SKM-1 (cell line): ENCODE data around the gene TNFRSF8.
"Not testable (repeated sequence)": the region's sequence is repeated elsewhere in the genome, so short reads cannot be mapped to it uniquely, and the experiment has no call there.

ENCODE experiments used
- DNase-seq: peaks from one replicate; lab custom pipeline; 2025; ENCODE audit not compliant: unreplicated experiment; lab: John Stamatoyannopoulos, UW

Gene TNFRSF8

GRCh38 chr1:12063141-12064072 is at the start of gene TNFRSF8:
TSS of gene TNFRSF8 (plus strand) at chr1:12063303. CDS start at chr1:12063599, 296 bp downstream.
- no peak for DNase-seq

GRCh38 chr1:12014141-12014991 is 48.7 kb upstream of the TNFRSF8 start:
- DNase-seq = no peak

GRCh38 chr1:12015001-12015491 is 48.1 kb upstream of the TNFRSF8 start:
- DNase-seq = no peak

GRCh38 chr1:12015499-12015898 is 47.6 kb upstream of the TNFRSF8 start:
- no peak for DNase-seq

- no peak for DNase-seq
Measured at GRCh38 chr1:12016182-12016581, 46.9 kb upstream of the TNFRSF8 start.

- DNase-seq = peak; percentile 66
Measured at GRCh38 chr1:12019858-12020509, 43.1 kb upstream of the TNFRSF8 start.

- no peak for DNase-seq
Measured at GRCh38 chr1:12021616-12022015, 41.5 kb upstream of the TNFRSF8 start.

GRCh38 chr1:12022036-12022435 is 41.1 kb upstream of the TNFRSF8 start:
- DNase-seq = no peak

- no peak for DNase-seq
Measured at GRCh38 chr1:12026586-12026985, 36.5 kb upstream of the TNFRSF8 start.

GRCh38 chr1:12028248-12028647 is 34.9 kb upstream of the TNFRSF8 start:
- no peak for DNase-seq

- no peak for DNase-seq
Measured at GRCh38 chr1:12028957-12029511, 34.1 kb upstream of the TNFRSF8 start.

- no peak for DNase-seq
Measured at GRCh38 chr1:12029720-12030339, 33.3 kb upstream of the TNFRSF8 start.

GRCh38 chr1:12031039-12031980 is 31.8 kb upstream of the TNFRSF8 start:
- DNase-seq = no peak

GRCh38 chr1:12032161-12032621 is 30.9 kb upstream of the TNFRSF8 start:
- DNase-seq = no peak

- not testable (repeated sequence) for DNase-seq
Measured at GRCh38 chr1:12033441-12033840, 29.7 kb upstream of the TNFRSF8 start.

GRCh38 chr1:12034381-12034801 is 28.7 kb upstream of the TNFRSF8 start:
- DNase-seq = no peak

- DNase-seq = peak; percentile 75
Measured at GRCh38 chr1:12035312-12035711, 27.8 kb upstream of the TNFRSF8 start.

GRCh38 chr1:12037486-12038355 is 25.4 kb upstream of the TNFRSF8 start:
- no peak for DNase-seq
